ENCODE results near the gene SETD7.

GRCh38 chr4:139530833-139531427 is 25.1 kb downstream of the SETD7 start:
- TF ChIP-seq CTCF (conservative IDR thresholded peaks at IDR 0.05): peak; percentile 68
- no peak for TF ChIP-seq ZFX (IDR thresholded peaks at IDR 0.05)

Data from C4-2B (cell line).